ENCODE measurements around the gene PLCXD3. TPM values are rescaled to one million over a fixed set of nuclear protein-coding genes. Genes with fewer than 3 reads are reported as not detected.

The PLCXD3 gene
- total and polyA plus RNA-seq, 12 donors = 25.4 to 104 (median 51.6) TPM

GRCh38 chr5:41527201-41527779, 16.9 kb upstream of the PLCXD3 start:
- DNase-seq = peak in 1 of 2 donors; percentile 71
- intact Hi-C loops (cut with DNase I) = loop anchor here in 3 of 10 donors (5.0 to 10.0 kb wide), 3 partner anchors 255 to 622 kb away; partner anchors contain the start of gene C7 (in 2 of the 3)
- ATAC-seq = peak; percentile 65 to 98 (median 94)

GRCh38 chr5:41526699-41527098, 16.3 kb upstream of the PLCXD3 start:
- intact Hi-C loops (cut with DNase I) = loop anchor here in 3 of 10 donors (5.0 to 10.0 kb wide), 3 partner anchors 254 to 622 kb away; partner anchors contain the start of gene C7 (in 2 of the 3)
- TF ChIP-seq, protein P1, sequence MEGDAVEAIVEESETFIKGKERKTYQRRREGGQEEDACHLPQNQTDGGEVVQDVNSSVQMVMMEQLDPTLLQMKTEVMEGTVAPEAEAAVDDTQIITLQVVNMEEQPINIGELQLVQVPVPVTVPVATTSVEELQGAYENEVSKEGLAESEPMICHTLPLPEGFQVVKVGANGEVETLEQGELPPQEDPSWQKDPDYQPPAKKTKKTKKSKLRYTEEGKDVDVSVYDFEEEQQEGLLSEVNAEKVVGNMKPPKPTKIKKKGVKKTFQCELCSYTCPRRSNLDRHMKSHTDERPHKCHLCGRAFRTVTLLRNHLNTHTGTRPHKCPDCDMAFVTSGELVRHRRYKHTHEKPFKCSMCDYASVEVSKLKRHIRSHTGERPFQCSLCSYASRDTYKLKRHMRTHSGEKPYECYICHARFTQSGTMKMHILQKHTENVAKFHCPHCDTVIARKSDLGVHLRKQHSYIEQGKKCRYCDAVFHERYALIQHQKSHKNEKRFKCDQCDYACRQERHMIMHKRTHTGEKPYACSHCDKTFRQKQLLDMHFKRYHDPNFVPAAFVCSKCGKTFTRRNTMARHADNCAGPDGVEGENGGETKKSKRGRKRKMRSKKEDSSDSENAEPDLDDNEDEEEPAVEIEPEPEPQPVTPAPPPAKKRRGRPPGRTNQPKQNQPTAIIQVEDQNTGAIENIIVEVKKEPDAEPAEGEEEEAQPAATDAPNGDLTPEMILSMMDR (IDR thresholded peaks at IDR 0.05) = no peak
- WGBS, 2 donors = 34 to 38% methylated on average over 4 of the region's 4 CpGs
- peaks cover 0 to 14% (median 0%) of the 10 kb centered on the region in 9 donors for H3K4me1 ChIP-seq
- H3K36me3 ChIP-seq = no peaks in the 10 kb centered on the region
- H3K27me3 ChIP-seq = no peaks in the 10 kb centered on the region
- H3K4me3 ChIP-seq = no peak overlapping the region
- no peak for DNase-seq
- H3K9me3 ChIP-seq = peaks cover 0 to 35% (median 10%) of the 10 kb centered on the region in 11 donors
- H3K27ac ChIP-seq = peak overlapping the region in 7 of 10 donors; percentile 0 to 75 (median 69)
- peak in 6 of 8 donors; percentile 41 to 65 (median 55) for ATAC-seq

More at GRCh38 chr5:41527201-41527779, 16.9 kb upstream of the PLCXD3 start:
- H3K9me3 ChIP-seq = peaks cover 0 to 41% (median 10%) of the 10 kb centered on the region in 11 donors
- TF ChIP-seq, protein P1 (IDR thresholded peaks at IDR 0.05) = no peak
- no peaks in the 10 kb centered on the region for H3K27me3 ChIP-seq
- WGBS, 2 donors = 15 to 16% methylated on average over 5 of the region's 5 CpGs
- no peak overlapping the region for H3K4me3 ChIP-seq
- H3K36me3 ChIP-seq = no peaks in the 10 kb centered on the region
- H3K4me1 ChIP-seq = peaks cover 0 to 14% (median 0%) of the 10 kb centered on the region in 9 donors
- H3K27ac ChIP-seq = peak overlapping the region in 9 of 10 donors; percentile 30 to 75 (median 63)

DNA sequence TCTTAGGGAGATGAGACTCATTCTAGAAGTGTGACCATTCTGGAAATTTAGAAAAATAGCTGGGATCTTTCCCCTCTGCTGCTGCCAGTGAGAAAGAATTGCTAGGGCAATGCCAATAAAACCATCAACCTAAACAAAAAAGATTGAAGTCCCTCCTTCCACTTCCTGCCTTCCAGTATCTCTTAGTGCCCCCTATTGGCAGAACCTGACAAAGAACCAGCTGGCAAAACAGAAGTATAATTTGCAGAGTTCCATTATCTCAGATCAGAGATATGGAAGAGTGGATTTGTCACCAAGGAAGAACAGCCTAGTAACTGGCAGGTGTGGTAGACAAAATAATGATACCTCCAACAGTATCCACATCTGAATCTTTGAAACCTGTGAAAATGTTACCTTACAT, 13.8 kb upstream of the PLCXD3 start:
- intact Hi-C loops (cut with DNase I) = loop anchor here in 4 of 10 donors (5.0 to 10.0 kb wide), 4 partner anchors 252 to 622 kb away; partner anchors contain the start of gene C7 (in 2 of the 4)
- Histone ChIP-seq H3K27ac (no peak overlapping the region), H3K4me1 (peaks cover 0 to 14% (median 0%) of the 10 kb centered on the region in 9 donors), H3K36me3 (no peaks in the 10 kb centered on the region), H3K27me3 (no peaks in the 10 kb centered on the region), H3K9me3 (peaks cover 0 to 20% (median 9%) of the 10 kb centered on the region in 11 donors), H3K4me3 (no peak overlapping the region)
- ATAC-seq (no peak), DNase-seq (no peak)
- TF ChIP-seq, protein P1 (IDR thresholded peaks at IDR 0.05) = peak in 6 of 9 donors; percentile 6 to 25 (median 21)

- TF ChIP-seq, protein P1 (IDR thresholded peaks at IDR 0.05) = no peak
- Histone ChIP-seq H3K4me3 (no peak overlapping the region), H3K36me3 (no peaks in the 10 kb centered on the region), H3K27ac (no peak overlapping the region), H3K9me3 (peaks cover 0 to 2% (median 0%) of the 10 kb centered on the region in 11 donors), H3K4me1 (peaks cover 0 to 11% (median 0%) of the 10 kb centered on the region in 9 donors), H3K27me3 (no peaks in the 10 kb centered on the region)
- DNase-seq (no peak), ATAC-seq (no peak)
- 81 to 93% methylated on average over 2 of the region's 2 CpGs for WGBS, 2 donors
- intact Hi-C loops (cut with DNase I) = loop anchor here in 4 of 10 donors (5.0 to 10.0 kb wide), 4 partner anchors 250 to 620 kb away; partner anchors contain the start of gene C7 (in 2 of the 4)
Measured at GRCh38 chr5:41522193-41522786, 11.9 kb upstream of the PLCXD3 start.
